ACHN (cell line): ENCODE results near the gene OR9A4.
"Not testable (repeated sequence)": the region's sequence is repeated elsewhere in the genome, so short reads cannot be mapped to it uniquely, and the experiment has no call there.

Source experiments
- DNase-seq: peaks from one replicate; pipeline ENCODE4 v3.0.0-alpha.2; 2015
- in situ Hi-C: cut with HindIII; loops from 2 replicates; pipeline ENCODE4 v1.10.0; 2017; ENCODE audit warnings: low sequenced_read_pairs, low pct_ligation_motif_present, low pct_unique_long_range_greater_than_20kb

Gene OR9A4

GRCh38 chr7:141916099-141916498 lies at the start of gene OR9A4:
Gene OR9A4 (plus strand): TSS chr7:141916399. CDS start chr7:141918876, 2,477 bp downstream.
- no peak for DNase-seq
- in situ Hi-C loops, result no loop called here

GRCh38 chr7:141866974-141867373 lies 49.2 kb upstream of the OR9A4 start:
- DNase-seq, result no peak
- in situ Hi-C loops, result no loop called here

GRCh38 chr7:141872931-141873330 lies 43.3 kb upstream of the OR9A4 start:
- in situ Hi-C loops, result no loop called here
- DNase-seq, result no peak

- in situ Hi-C loops, result no loop called here
- DNase-seq, result no peak
Measured at GRCh38 chr7:141874787-141875186, 41.4 kb upstream of the OR9A4 start.

- DNase-seq, result no peak
- in situ Hi-C loops, result no loop called here
Measured at GRCh38 chr7:141875453-141875852, 40.7 kb upstream of the OR9A4 start.

GRCh38 chr7:141876371-141876770 lies 39.8 kb upstream of the OR9A4 start:
- in situ Hi-C loops, result no loop called here
- no peak for DNase-seq

GRCh38 chr7:141877365-141877764 lies 38.8 kb upstream of the OR9A4 start:
- no peak for DNase-seq

GRCh38 chr7:141880960-141881359 lies 35.2 kb upstream of the OR9A4 start:
- no peak for DNase-seq
- in situ Hi-C loops, result no loop called here

More at GRCh38 chr7:141877365-141877764, 38.8 kb upstream of the OR9A4 start:
- in situ Hi-C loops, result no loop called here

GRCh38 chr7:141884539-141885225 lies 31.5 kb upstream of the OR9A4 start:
- no peak for DNase-seq
- in situ Hi-C loops, result no loop called here

GRCh38 chr7:141889321-141889720 lies 26.9 kb upstream of the OR9A4 start:
- in situ Hi-C loops, result no loop called here
- DNase-seq, result no peak

GRCh38 chr7:141891336-141891735 lies 24.9 kb upstream of the OR9A4 start:
- in situ Hi-C loops, result no loop called here
- DNase-seq, result no peak

GRCh38 chr7:141899366-141899765 lies 16.8 kb upstream of the OR9A4 start:
- DNase-seq, in situ Hi-C loops: not testable (repeated sequence)

- in situ Hi-C loops, result no loop called here
- DNase-seq, result no peak
Measured at GRCh38 chr7:141906285-141906684, 9.9 kb upstream of the OR9A4 start.

GRCh38 chr7:141911391-141911790 lies 4.8 kb upstream of the OR9A4 start:
- in situ Hi-C loops, result no loop called here
- no peak for DNase-seq

GRCh38 chr7:141915565-141915964 lies 634 bp upstream of the OR9A4 start:
- no peak for DNase-seq
- in situ Hi-C loops, result no loop called here

- in situ Hi-C loops, result no loop called here
- no peak for DNase-seq
Measured at GRCh38 chr7:141920281-141920680, 4.1 kb downstream of the OR9A4 start.

- no peak for DNase-seq
- in situ Hi-C loops, result no loop called here
Measured at GRCh38 chr7:141928146-141928844, 12.1 kb downstream of the OR9A4 start.

- in situ Hi-C loops, result no loop called here
- DNase-seq, result no peak
Measured at GRCh38 chr7:141928845-141929195, 12.6 kb downstream of the OR9A4 start.

- in situ Hi-C loops, result no loop called here
- no peak for DNase-seq
Measured at GRCh38 chr7:141930211-141930610, 14.0 kb downstream of the OR9A4 start.

GRCh38 chr7:141941075-141941474 lies 24.9 kb downstream of the OR9A4 start:
- DNase-seq, result no peak
- in situ Hi-C loops, result no loop called here
